AG09319 (cell line): ENCODE results near the gene PPP1R1B.

Experiments
- DNase-seq: peaks from one replicate; pipeline ENCODE4 v3.0.0-alpha.2; 2010; ENCODE audit warnings: low read depth; ENCODE audit errors: extremely low read depth
- CTCF ChIP-seq: IDR thresholded peaks from 2 replicates; pipeline ENCODE4 v1.5.1; 2011; ENCODE audit warnings: low read depth, mild to moderate bottlenecking, inconsistent platforms, low read length, moderate library complexity

PPP1R1B gene

GRCh38 chr17:39660011-39660360 lies 33.2 kb downstream of the PPP1R1B start:
- no peak for TF ChIP-seq CTCF
- no peak for DNase-seq

GRCh38 chr17:39660397-39661385 lies 33.9 kb downstream of the PPP1R1B start:
- TF ChIP-seq CTCF, result no peak

GRCh38 chr17:39661744-39662541 lies 35.2 kb downstream of the PPP1R1B start:
- DNase-seq, result no peak
- no peak for TF ChIP-seq CTCF

More at GRCh38 chr17:39660397-39661385, 33.9 kb downstream of the PPP1R1B start:
- no peak for DNase-seq

- TF ChIP-seq CTCF, result no peak
Measured at GRCh38 chr17:39662551-39663339, 36.0 kb downstream of the PPP1R1B start.

GRCh38 chr17:39663340-39663687 lies 36.6 kb downstream of the PPP1R1B start:
- no peak for DNase-seq
- TF ChIP-seq CTCF, result no peak

More at GRCh38 chr17:39662551-39663339, 36.0 kb downstream of the PPP1R1B start:
- no peak for DNase-seq

- DNase-seq, result no peak
- no peak for TF ChIP-seq CTCF
Measured at GRCh38 chr17:39663688-39664580, 37.2 kb downstream of the PPP1R1B start.
